Suppressor macrophage treated with lipopolysaccharide for 1 hour (primary cell): ENCODE measurements around the gene CLK4.

Experiments used
- DNase-seq, 3 donors: peaks; one replicate each; pipeline ENCODE4 v3.0.0-alpha.2; 2020 to 2022

CLK4 gene

GRCh38 chr5:178632285-178632684 is 5.4 kb upstream of the CLK4 start:
- peak in 1 of 3 donors; percentile 17 for DNase-seq

- DNase-seq: no peak
These were observed 4.1 kb upstream of the CLK4 start for GRCh38 chr5:178630951-178631350.

GRCh38 chr5:178630475-178630930 is 3.7 kb upstream of the CLK4 start:
- DNase-seq: no peak

GRCh38 chr5:178627259-178627598 is 379 bp upstream of the CLK4 start:
- no peak for DNase-seq

GRCh38 chr5:178625679-178626483 is 969 bp downstream of the CLK4 start:
- peak in 2 of 3 donors; percentile 24 to 28 for DNase-seq

- peak in 2 of 3 donors; percentile 19 to 33 for DNase-seq
These were observed 2.0 kb downstream of the CLK4 start for GRCh38 chr5:178624631-178625546.

GRCh38 chr5:178622679-178623247 is 4.1 kb downstream of the CLK4 start:
- no peak for DNase-seq

GRCh38 chr5:178619390-178619789 is 7.5 kb downstream of the CLK4 start:
- no peak for DNase-seq

GRCh38 chr5:178612299-178612698 is 14.6 kb downstream of the CLK4 start:
- no peak for DNase-seq

GRCh38 chr5:178606269-178606668 is 20.6 kb downstream of the CLK4 start:
- no peak for DNase-seq

GRCh38 chr5:178605788-178606187 is 21.1 kb downstream of the CLK4 start:
- DNase-seq: no peak

GRCh38 chr5:178602752-178603151 is 24.1 kb downstream of the CLK4 start:
- no peak for DNase-seq

GRCh38 chr5:178595750-178596149 is 31.1 kb downstream of the CLK4 start:
- no peak for DNase-seq

- no peak for DNase-seq
These were observed 31.7 kb downstream of the CLK4 start for GRCh38 chr5:178595150-178595549.

- no peak for DNase-seq
These were observed 35.9 kb downstream of the CLK4 start for GRCh38 chr5:178590924-178591423.

- DNase-seq: peak; percentile 76 to 89 (median 79)
These were observed 36.5 kb downstream of the CLK4 start, which contains the start of gene COL23A1 for GRCh38 chr5:178590141-178590923. TSS of gene COL23A1 (minus strand) at chr5:178590393.

- peak; percentile 68 to 83 (median 68) for DNase-seq
These were observed 37.4 kb downstream of the CLK4 start for GRCh38 chr5:178589180-178590140.

- DNase-seq: no peak
These were observed 38.1 kb downstream of the CLK4 start for GRCh38 chr5:178588769-178589168.

GRCh38 chr5:178587763-178588611 is 38.9 kb downstream of the CLK4 start:
- DNase-seq: peak; percentile 27 to 43 (median 30)

GRCh38 chr5:178586396-178586795 is 40.5 kb downstream of the CLK4 start:
- no peak for DNase-seq
